Upper lobe of right lung (tissue), 1 donor: Measurements from ENCODE around the gene RAD51AP2. TPM values are rescaled to one million over a fixed set of nuclear protein-coding genes. Genes with fewer than 3 reads are reported as not detected.
"Not testable (repeated sequence)": the region's sequence is repeated elsewhere in the genome, so short reads cannot be mapped to it uniquely, and the experiment has no call there.

Source experiments
- ATAC-seq: fragments of 200-7000 bp; cut with Tn5 transposase; one replicate; pipeline ENCODE4 v1.9.1; 2020; ENCODE audit warnings: mild to moderate bottlenecking, moderate library complexity
- DNase-seq: peaks from one replicate; pipeline ENCODE4 v3.0.0-alpha.2; 2020
- H3K27ac ChIP-seq: fragments of 200-600 bp; one replicate; pipeline ENCODE4 v1.8.0; 2022
- H3K27me3 ChIP-seq: fragments of 200-600 bp; one replicate; pipeline ENCODE4 v1.8.0; 2022; ENCODE audit warnings: mild to moderate bottlenecking
- H3K36me3 ChIP-seq: fragments of 200-600 bp; one replicate; pipeline ENCODE4 v1.8.0; 2022
- H3K4me1 ChIP-seq: fragments of 200-600 bp; one replicate; pipeline ENCODE4 v1.8.0; 2022
- H3K4me3 ChIP-seq: fragments of 200-600 bp; one replicate; pipeline ENCODE4 v1.8.0; 2022; ENCODE audit warnings: mild to moderate bottlenecking
- H3K9me3 ChIP-seq: fragments of 200-600 bp; one replicate; pipeline ENCODE4 v1.8.0; 2022
- intact Hi-C: fragments of 100-400 bp; cut with DNase I; formaldehyde crosslinking; loops from one replicate; pipeline ENCODE4 v1.11.0; 2022
- long read RNA-seq: library from polyadenylated mRNA; unstranded; transcript quantifications from one replicate; pipeline ENCODE4 v2.0.0, GENCODE V29; 2021
- total RNA-seq: library from RNA; stranded (reverse); fragmentation: NEBNext Ultra II Directional; extraction: Animal tissue kit (Norgen Biotek cat#: 25700); gene quantifications from one replicate; pipeline ENCODE4 v1.2.1, GENCODE V29; 2021
- TF ChIP-seq, protein P1 (sequence below): fragments of 200-600 bp; IDR thresholded peaks from one replicate; pipeline ENCODE4 v1.8.0; 2022; ENCODE audit warnings: antibody characterized with exemption
- donor health status: DM: no; HTN: yes; CAD: no; lungs with severe emphysema.

The RAD51AP2 gene
- total RNA-seq, result not detected
- long read RNA-seq, result 0 reads

DNA sequence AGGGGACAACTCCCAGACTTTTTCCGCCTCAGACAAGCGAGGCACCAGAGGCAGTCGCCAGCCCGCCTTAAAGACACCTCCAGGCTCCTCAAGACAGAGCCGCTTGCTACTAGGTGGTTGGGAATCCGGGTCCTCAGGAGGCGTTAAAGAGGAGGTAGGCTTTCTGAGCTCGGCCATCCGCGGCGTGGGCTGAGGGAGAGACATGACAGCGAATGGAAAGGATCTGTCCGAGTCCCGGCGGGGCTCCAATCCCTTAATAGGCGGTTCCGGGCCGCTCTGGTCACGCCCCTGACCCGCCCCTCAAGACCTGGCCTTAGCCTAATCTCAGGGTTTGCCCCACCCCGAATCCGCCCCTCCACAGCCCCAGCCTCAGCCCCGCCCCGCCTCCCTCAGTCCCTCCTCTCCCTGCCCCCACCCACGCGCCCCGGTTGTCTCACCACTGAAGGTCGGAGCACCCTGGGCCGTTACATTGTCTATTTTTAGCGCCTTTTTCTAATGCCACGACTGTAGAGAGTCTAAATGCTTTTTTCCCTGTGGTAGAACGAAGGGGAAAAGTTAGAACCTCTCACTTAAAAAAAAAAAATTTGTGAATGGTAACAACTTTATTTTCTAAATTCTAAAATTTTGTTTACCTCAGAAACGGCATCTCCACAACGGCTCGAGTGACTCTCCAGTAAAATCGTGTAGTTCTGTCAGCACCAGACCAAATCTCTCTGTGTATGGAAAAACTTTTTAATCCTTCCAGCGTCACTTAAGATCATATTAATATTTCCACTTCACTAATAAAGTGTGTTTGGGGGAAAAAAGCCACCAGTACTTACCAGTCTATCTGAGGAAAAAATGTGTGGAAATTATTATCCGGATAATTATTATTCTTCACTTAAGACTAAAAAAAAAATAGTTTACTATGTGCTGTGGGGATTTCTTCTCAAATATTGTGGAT is at the start of gene RAD51AP2:
Gene RAD51AP2, minus strand, starts transcription at position 229 of the 943 bp plus-strand sequence. Its CDS starts 25 bp downstream, at position 204.
- ATAC-seq, result peak; percentile 100
- intact Hi-C loops, result no loop called here
- no peak within 1 kb of the TSS for H3K27ac ChIP-seq
- H3K4me3 ChIP-seq, result peak within 1 kb of the TSS; percentile 44
- H3K27me3 ChIP-seq, result peaks cover 32% of the 10 kb centered on the region
- no peaks in the 10 kb centered on the region for H3K9me3 ChIP-seq
- no peaks in the 10 kb centered on the region for H3K4me1 ChIP-seq
- no peaks in the 10 kb centered on the region for H3K36me3 ChIP-seq
- TF ChIP-seq, protein P1, sequence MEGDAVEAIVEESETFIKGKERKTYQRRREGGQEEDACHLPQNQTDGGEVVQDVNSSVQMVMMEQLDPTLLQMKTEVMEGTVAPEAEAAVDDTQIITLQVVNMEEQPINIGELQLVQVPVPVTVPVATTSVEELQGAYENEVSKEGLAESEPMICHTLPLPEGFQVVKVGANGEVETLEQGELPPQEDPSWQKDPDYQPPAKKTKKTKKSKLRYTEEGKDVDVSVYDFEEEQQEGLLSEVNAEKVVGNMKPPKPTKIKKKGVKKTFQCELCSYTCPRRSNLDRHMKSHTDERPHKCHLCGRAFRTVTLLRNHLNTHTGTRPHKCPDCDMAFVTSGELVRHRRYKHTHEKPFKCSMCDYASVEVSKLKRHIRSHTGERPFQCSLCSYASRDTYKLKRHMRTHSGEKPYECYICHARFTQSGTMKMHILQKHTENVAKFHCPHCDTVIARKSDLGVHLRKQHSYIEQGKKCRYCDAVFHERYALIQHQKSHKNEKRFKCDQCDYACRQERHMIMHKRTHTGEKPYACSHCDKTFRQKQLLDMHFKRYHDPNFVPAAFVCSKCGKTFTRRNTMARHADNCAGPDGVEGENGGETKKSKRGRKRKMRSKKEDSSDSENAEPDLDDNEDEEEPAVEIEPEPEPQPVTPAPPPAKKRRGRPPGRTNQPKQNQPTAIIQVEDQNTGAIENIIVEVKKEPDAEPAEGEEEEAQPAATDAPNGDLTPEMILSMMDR, result no peak
- DNase-seq, result peak; percentile 89

DNA sequence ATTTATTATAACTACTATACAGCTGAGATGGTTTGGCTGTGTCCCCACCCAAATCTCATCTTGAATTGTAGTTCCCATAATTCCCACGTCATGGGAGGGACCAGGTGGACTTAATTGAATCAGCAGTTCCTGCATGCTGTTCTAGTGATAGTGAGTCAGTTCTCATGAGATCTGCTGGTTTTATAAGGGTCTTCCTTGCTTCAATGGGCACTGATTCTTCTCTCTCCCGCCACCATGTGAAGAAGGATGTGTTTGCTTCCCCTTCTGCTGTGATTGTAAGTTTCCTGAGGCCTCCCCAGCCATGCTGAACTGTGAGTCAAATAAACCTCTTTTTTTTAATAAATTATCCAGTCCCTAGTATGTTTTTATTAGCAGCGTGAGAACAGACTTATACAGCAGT is 47.5 kb upstream of the RAD51AP2 start:
- H3K4me3 ChIP-seq, H3K9me3 ChIP-seq, ATAC-seq, H3K4me1 ChIP-seq, H3K36me3 ChIP-seq, H3K27me3 ChIP-seq, H3K27ac ChIP-seq, DNase-seq, intact Hi-C loops: not testable (repeated sequence)

DNA sequence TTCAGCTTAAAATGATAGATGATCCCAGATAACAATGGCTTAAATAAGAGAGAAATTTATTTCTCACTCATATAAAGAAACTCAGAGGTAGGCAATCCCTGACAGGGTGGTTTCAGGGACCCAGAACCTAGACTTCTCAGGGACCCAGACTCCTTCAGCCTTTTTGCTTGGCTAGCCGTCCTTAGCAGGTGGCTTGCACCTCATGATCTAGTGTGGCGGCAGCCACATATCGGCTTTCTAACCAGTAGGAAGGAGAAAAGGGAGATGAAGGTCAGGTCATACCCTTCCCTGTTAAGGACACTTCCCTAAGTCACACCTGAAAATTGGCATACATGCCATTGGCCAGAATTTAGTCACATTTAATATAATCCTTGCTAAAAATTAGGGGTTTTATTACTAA is 40.6 kb upstream of the RAD51AP2 start:
- no peak overlapping the region for H3K4me3 ChIP-seq
- ATAC-seq, result no peak
- no peak for DNase-seq
- no peaks in the 10 kb centered on the region for H3K27me3 ChIP-seq
- no peak overlapping the region for H3K27ac ChIP-seq
- no peaks in the 10 kb centered on the region for H3K4me1 ChIP-seq
- TF ChIP-seq, protein P1, result no peak
- no peaks in the 10 kb centered on the region for H3K36me3 ChIP-seq
- intact Hi-C loops, result no loop called here
- no peaks in the 10 kb centered on the region for H3K9me3 ChIP-seq

DNA sequence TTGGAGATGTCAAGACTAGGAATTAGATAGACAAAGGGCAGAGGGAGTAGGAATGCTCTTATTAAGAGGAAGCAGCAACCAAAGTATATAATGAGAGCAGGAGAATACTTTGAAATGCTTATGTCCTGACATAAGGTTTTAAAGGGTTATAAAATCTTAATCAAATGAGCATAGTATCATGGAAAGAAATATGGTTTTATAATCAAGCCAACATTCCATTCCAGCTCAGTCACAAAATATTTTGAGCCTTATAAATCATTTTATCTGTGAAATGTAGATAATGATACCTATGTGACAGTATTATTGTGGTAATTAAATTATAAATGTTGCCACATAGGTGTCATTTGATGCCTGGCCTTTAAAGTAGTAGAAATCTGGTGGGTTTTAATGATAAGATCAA is 39.8 kb upstream of the RAD51AP2 start:
- TF ChIP-seq, protein P1, result no peak
- Histone ChIP-seq H3K27me3 (no peaks in the 10 kb centered on the region), H3K4me3 (no peak overlapping the region), H3K36me3 (no peaks in the 10 kb centered on the region), H3K4me1 (no peaks in the 10 kb centered on the region), H3K27ac (no peak overlapping the region), H3K9me3 (no peaks in the 10 kb centered on the region)
- DNase-seq (no peak), ATAC-seq (no peak)
- intact Hi-C loops, result no loop called here

DNA sequence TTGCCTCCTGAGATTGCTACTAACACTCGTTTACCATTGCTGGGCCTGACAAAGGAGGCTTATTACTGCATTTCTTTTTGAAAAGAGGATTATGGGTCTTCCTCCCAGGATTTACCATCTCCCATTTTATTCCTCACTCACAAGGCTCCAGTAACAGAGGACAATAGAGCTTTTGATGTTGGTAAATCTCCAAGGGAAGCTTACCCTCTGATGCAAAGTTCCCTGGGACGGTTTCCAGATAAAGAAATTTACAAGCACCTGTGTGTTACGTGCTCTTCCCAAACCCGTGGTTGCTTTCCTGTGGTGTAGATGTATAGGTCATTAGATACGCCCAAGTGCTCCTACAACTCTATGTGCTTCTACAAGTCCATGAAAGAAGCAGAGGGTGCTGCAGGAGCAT is 39.4 kb upstream of the RAD51AP2 start:
- Histone ChIP-seq H3K36me3 (no peaks in the 10 kb centered on the region), H3K27me3 (no peaks in the 10 kb centered on the region), H3K27ac (no peak overlapping the region), H3K9me3 (no peaks in the 10 kb centered on the region), H3K4me1 (no peaks in the 10 kb centered on the region), H3K4me3 (no peak overlapping the region)
- no peak for ATAC-seq
- intact Hi-C loops, result no loop called here
- DNase-seq, result no peak
- TF ChIP-seq, protein P1, result no peak

DNA sequence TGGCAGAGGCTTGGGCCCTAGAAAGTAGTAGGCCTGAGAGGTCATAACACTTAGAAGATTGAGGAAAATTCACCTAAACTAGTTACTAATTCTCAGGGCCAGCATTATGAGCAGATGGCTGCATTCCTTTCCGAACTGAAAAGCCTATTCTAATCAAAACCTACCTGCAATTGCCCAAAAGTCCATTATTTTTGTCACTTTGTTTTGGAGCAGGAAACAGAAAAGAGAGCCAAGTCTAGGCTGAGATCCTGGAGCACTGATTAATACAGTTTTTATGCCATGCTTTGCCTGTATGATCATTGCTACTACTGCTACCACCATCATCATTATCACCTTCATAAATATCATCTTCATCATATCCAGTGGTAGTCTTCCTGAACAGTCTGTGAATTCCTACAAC is 36.9 kb upstream of the RAD51AP2 start:
- Histone ChIP-seq H3K4me1 (no peaks in the 10 kb centered on the region), H3K27ac (no peak overlapping the region), H3K27me3 (no peaks in the 10 kb centered on the region), H3K36me3 (no peaks in the 10 kb centered on the region), H3K4me3 (no peak overlapping the region), H3K9me3 (no peaks in the 10 kb centered on the region)
- DNase-seq, result no peak
- TF ChIP-seq, protein P1, result no peak
- intact Hi-C loops, result no loop called here
- ATAC-seq, result no peak
